AG04450 (cell line): ENCODE results near the gene ASB13. TPM values are rescaled to one million over a fixed set of nuclear protein-coding genes. Genes with fewer than 3 reads are reported as not detected.

ENCODE experiments used
- CTCF ChIA-PET: fragments of 300-600, 350-600 bp; formaldehyde crosslinking; extraction: SDS; loops from one replicate; lab custom pipeline; 2022; ENCODE audit warnings: antibody characterized with exemption, inconsistent platforms; lab: Charles Lee
- POLR2A ChIA-PET: fragments of 350-600 bp; formaldehyde crosslinking; extraction: SDS; loops from one replicate; lab custom pipeline; 2021; ENCODE audit warnings: antibody characterized with exemption, inconsistent platforms; lab: Yijun Ruan, JAX
- DNase-seq: peaks from one replicate; pipeline ENCODE4 v3.0.0-alpha.2; 2011; ENCODE audit warnings: low read depth, low spot score
- H3K27ac ChIP-seq: one replicate; pipeline ENCODE4 v1.5.1; 2012; ENCODE audit warnings: low read depth, low read length, control low read depth
- H3K27me3 ChIP-seq: one replicate; pipeline ENCODE4 v1.6.0; 2012; ENCODE audit warnings: low read length; ENCODE audit not compliant: control insufficient read depth, insufficient read depth
- H3K4me3 ChIP-seq: 2 replicates; pipeline ENCODE4 v1.5.1; 2011; ENCODE audit warnings: mild to moderate bottlenecking, low read depth, low read length, control low read depth
- H3K9me3 ChIP-seq: 2 replicates; pipeline ENCODE4 v1.5.1; 2012; ENCODE audit warnings: low read length; ENCODE audit not compliant: control insufficient read depth, insufficient read depth
- polyA plus RNA-seq: library from polyadenylated mRNA; depleted of rRNA; stranded (reverse); fragments of >200 nt; gene quantifications from 2 replicates; pipeline ENCODE4 v1.2.3, GENCODE V29; 2011
- TF ChIP-seq, protein P1 (sequence below): IDR thresholded peaks from 2 replicates; pipeline ENCODE4 v1.5.1; 2011; ENCODE audit warnings: low read depth, low read length, control low read depth, inconsistent platforms

ASB13 gene
- polyA plus RNA-seq, 1 experiment, result 4.0 TPM

DNA sequence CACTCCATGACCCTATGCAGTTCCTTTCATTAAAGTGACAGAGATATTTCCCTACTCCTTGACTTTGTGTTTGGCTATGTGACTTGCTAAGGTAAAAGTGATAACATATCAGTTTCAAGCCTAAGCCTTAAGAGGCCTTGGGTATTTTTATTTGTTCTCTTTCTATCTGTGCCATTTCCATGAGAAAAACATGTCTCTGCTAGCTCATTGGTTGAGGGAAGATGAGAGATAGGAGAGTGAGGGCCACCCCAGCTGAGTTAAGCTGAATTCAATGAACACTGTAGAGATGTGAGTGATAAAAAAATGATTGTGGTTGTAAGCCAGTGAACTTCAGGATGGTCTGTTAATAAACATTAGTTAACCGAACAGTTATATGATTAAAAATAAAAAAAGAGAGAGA lies 31.7 kb upstream of the ASB13 start:
- POLR2A ChIA-PET, result no interaction called here
- CTCF ChIA-PET, result no interaction called here
- H3K9me3 ChIP-seq, result no peaks in the 10 kb centered on the region
- no peaks in the 10 kb centered on the region for H3K27me3 ChIP-seq
- TF ChIP-seq, protein P1, sequence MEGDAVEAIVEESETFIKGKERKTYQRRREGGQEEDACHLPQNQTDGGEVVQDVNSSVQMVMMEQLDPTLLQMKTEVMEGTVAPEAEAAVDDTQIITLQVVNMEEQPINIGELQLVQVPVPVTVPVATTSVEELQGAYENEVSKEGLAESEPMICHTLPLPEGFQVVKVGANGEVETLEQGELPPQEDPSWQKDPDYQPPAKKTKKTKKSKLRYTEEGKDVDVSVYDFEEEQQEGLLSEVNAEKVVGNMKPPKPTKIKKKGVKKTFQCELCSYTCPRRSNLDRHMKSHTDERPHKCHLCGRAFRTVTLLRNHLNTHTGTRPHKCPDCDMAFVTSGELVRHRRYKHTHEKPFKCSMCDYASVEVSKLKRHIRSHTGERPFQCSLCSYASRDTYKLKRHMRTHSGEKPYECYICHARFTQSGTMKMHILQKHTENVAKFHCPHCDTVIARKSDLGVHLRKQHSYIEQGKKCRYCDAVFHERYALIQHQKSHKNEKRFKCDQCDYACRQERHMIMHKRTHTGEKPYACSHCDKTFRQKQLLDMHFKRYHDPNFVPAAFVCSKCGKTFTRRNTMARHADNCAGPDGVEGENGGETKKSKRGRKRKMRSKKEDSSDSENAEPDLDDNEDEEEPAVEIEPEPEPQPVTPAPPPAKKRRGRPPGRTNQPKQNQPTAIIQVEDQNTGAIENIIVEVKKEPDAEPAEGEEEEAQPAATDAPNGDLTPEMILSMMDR, result no peak
- no peak overlapping the region for H3K27ac ChIP-seq
- no peak overlapping the region for H3K4me3 ChIP-seq
- DNase-seq, result no peak

- H3K9me3 ChIP-seq, result no peaks in the 10 kb centered on the region; the same call in 1 of the 2 replicates
- no peak for DNase-seq
- POLR2A ChIA-PET, result no interaction called here
- CTCF ChIA-PET, result no interaction called here
- TF ChIP-seq, protein P1, result no peak
- H3K4me3 ChIP-seq, result no peak overlapping the region
- no peaks in the 10 kb centered on the region for H3K27me3 ChIP-seq
- H3K27ac ChIP-seq, result no peak overlapping the region
Observed at GRCh38 chr10:5697342-5697741, 30.9 kb upstream of the ASB13 start.

GRCh38 chr10:5694573-5694972 lies 28.2 kb upstream of the ASB13 start:
- POLR2A ChIA-PET, result no interaction called here

DNA sequence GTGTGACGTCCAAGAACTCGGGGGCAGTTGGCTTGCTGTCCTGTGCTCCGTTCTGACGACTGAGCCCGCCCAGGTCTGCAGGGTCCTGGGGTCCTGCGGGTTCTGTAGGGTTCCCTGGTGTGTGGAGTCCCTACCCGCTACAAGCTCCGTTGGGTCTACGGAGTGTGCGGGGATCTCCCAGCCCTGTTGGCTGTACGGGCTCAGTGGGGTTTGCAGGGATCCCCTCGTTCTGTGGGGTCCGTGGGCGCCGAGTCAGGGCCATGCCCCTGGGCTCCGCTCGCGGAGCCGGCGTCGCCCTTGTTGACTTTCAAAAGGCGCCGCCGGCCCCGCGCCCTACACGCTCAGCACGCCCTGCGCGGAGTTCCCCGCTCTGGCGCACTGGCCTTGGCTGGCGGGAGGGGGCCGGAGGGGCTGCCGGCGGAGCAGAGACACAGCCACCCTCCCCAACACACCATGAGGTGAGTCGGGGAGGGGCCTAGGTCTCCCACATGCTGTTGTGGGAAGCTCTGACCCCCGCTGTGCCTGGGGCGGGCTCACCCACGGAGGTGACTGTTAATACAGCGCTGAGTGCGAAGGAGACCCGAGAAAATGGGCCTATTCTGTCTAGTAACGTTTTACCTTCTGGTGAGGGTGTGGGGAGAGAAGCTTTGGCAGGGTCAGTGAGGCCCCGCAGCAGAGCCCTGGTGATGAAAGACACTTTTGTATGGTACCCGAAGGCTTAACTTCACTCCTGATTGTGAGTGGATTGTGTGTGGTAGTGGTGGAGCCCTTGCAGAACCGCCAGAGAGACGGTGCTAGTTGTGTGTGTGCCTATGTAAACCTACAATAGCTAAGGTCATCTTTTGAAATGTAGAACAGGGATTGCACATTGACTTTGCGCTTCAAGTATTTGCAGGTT lies 26.3 kb upstream of the ASB13 start:
- Histone ChIP-seq H3K27ac (no peak overlapping the region), H3K9me3 (no peaks in the 10 kb centered on the region; the same call in 1 of the 2 replicates), H3K27me3 (no peaks in the 10 kb centered on the region), H3K4me3 (peak overlapping the region; percentile 67)
- TF ChIP-seq, protein P1, result no peak
- DNase-seq, result no peak
- ChIA-PET POLR2A (interaction anchor here (0.6 kb wide), 1 partner anchor 36 kb away, joined by 4 read pairs; no protein-coding TSS in a partner anchor), CTCF (interaction anchor here (0.6 kb wide), 2 partner anchors 121 to 180 kb away, joined by 3 to 5 read pairs; partner anchors contain the start of gene GDI2)

More at GRCh38 chr10:5694573-5694972, 28.2 kb upstream of the ASB13 start:
- DNase-seq, result no peak
- CTCF ChIA-PET, result no interaction called here
- H3K27me3 ChIP-seq, result no peaks in the 10 kb centered on the region
- no peaks in the 10 kb centered on the region; the same call in 1 of the 2 replicates for H3K9me3 ChIP-seq
- no peak overlapping the region for H3K27ac ChIP-seq
- TF ChIP-seq, protein P1, result no peak
- no peak overlapping the region for H3K4me3 ChIP-seq

GRCh38 chr10:5691786-5692185 lies 25.4 kb upstream of the ASB13 start:
- no peak for DNase-seq
- TF ChIP-seq, protein P1, result no peak
- Histone ChIP-seq H3K27me3 (no peaks in the 10 kb centered on the region), H3K27ac (no peak overlapping the region), H3K9me3 (no peaks in the 10 kb centered on the region; the same call in 1 of the 2 replicates), H3K4me3 (no peak overlapping the region)
- POLR2A ChIA-PET, result interaction anchor here (0.6 kb wide), 2 partner anchors 37 to 882 kb away, joined by 4 to 6 read pairs; no protein-coding TSS in a partner anchor
- CTCF ChIA-PET, result interaction anchor here (0.6 to 0.8 kb wide), 3 partner anchors 122 to 257 kb away, joined by 3 to 5 read pairs (median 3); partner anchors contain the start of gene GDI2
